Subcutaneous abdominal adipose tissue (tissue), 5 donors: Measurements from ENCODE around the gene MAP3K10.
"Not testable (repeated sequence)": the region's sequence is repeated elsewhere in the genome, so short reads cannot be mapped to it uniquely, and the experiment has no call there.

Experiments used
- H3K27ac ChIP-seq: one replicate; pipeline ENCODE4 v1.7.0; 2013; ENCODE audit warnings: low read depth, mild to moderate bottlenecking, inconsistent platforms, low read length, moderate library complexity
- H3K27me3 ChIP-seq, 5 donors: one replicate each; pipeline ENCODE4 v1.7.0; 2013; ENCODE audit warnings: low read length in 5 of 5, inconsistent platforms in 1 of 5; ENCODE audit not compliant: control insufficient read depth in 5 of 5, insufficient read depth in 4 of 5
- H3K36me3 ChIP-seq, 5 donors: one replicate each; pipeline ENCODE4 v1.7.0; 2013; ENCODE audit warnings: low read length in 5 of 5; ENCODE audit not compliant: control insufficient read depth in 5 of 5, insufficient read depth in 5 of 5
- H3K4me1 ChIP-seq, 5 donors: one replicate each; pipeline ENCODE4 v1.7.0; 2013; ENCODE audit warnings: low read length in 5 of 5, mild to moderate bottlenecking in 3 of 5, moderate library complexity in 1 of 5; ENCODE audit not compliant: control insufficient read depth in 5 of 5, insufficient read depth in 5 of 5
- H3K4me3 ChIP-seq, 5 donors: one replicate each; pipeline ENCODE4 v1.7.0; 2013; ENCODE audit warnings: low read length in 5 of 5, low read depth in 1 of 5
- H3K9ac ChIP-seq, 5 donors: one replicate each; pipeline ENCODE4 v1.7.0; 2013; ENCODE audit warnings: low read length in 5 of 5, mild to moderate bottlenecking in 4 of 5, moderate library complexity in 3 of 5
- H3K9me3 ChIP-seq, 5 donors: one replicate each; pipeline ENCODE4 v1.7.0; 2013; ENCODE audit warnings: low read length in 5 of 5; ENCODE audit not compliant: control insufficient read depth in 5 of 5
- donor health status: healthy.
- donor health status: healthy.
- donor health status: healthy.
- donor health status: healthy.
- donor health status: healthy.

The MAP3K10 gene

DNA sequence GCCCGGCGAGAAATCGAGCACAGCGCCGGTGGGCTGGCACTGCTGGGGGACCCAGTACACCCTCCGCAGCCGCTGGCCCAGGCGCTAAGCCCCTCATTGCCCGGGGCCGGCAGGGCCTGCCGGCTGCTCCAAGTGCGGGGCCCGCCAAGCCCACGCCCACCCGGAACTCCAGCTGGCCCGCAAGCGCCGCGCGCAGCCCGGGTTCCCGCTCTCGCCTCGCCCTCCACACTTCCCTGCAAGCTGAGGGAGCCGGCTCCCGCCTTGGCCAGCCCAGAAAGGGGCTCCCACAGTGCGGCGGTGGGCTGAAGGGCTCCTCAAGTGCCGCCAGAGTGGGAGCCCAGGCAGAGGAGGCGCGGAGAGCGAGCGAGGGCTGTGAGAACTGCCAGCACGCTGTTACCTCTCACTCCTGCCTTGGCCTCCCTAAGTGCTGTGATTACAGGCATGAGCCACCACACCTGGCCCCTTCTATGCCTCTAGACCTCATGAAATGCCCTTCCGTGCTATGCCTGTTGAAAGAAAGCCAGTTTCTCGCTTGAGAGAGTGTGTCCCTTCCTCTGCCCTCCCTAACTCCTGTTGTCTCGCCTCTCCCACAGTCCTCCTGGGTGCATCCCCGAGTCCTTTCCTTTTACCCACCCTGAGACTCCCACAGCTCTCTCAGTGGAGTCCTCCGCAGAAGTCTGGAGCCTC, 20.8 kb upstream of the MAP3K10 start:
- H3K27ac ChIP-seq, H3K36me3 ChIP-seq, H3K4me3 ChIP-seq, H3K27me3 ChIP-seq, H3K9me3 ChIP-seq, H3K4me1 ChIP-seq, H3K9ac ChIP-seq: not testable (repeated sequence)

DNA sequence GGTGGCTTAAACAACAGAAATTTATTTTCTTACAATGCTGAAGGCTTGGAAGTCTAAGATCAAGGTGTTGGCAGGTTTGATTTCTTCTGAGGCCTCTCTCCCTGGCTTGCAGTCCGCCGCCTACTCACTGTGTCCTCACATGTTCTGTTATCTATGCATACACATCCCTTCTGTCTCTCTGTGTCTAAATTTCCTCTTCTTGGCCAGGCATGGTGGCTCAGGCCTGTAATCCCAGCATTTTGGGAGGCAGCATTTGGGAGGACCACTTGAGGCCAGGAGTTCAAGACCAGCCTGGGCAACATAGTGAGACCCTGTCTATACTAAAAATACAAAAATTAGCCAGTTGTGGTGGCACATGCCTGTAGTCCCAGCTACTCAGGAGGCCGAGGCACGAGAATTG, 19.9 kb upstream of the MAP3K10 start:
- not testable (repeated sequence) for H3K9ac ChIP-seq, H3K27me3 ChIP-seq, H3K36me3 ChIP-seq, H3K9me3 ChIP-seq, H3K4me3 ChIP-seq, H3K27ac ChIP-seq
- peaks cover 0 to 13% (median 11%) of the 10 kb centered on the region in 5 donors for H3K4me1 ChIP-seq

DNA sequence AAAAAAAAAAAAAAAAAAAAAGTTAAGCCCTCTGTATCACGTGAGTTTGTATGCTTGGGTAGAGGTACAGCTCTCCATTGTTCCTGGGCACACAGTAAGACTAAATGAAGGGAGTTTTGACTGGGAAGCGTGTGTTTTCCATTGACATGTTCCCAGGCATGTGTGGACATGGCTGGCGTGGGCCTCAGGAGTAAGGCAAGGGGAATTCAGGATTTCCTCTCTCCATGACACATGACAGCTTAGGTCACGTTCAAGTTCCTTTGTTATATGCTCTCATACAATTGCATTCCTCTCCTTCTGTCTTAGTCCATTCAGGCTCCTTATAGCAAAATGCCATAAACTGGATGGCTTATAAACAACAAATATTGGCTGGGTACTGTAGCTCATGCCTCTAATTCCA, 17.1 kb upstream of the MAP3K10 start:
- H3K36me3 ChIP-seq: no peaks in the 10 kb centered on the region
- no peaks in the 10 kb centered on the region for H3K27me3 ChIP-seq
- H3K4me1 ChIP-seq: peaks cover 0 to 16% (median 14%) of the 10 kb centered on the region in 5 donors
- H3K27ac ChIP-seq: no peak overlapping the region
- H3K4me3 ChIP-seq: no peak overlapping the region
- peaks cover 0 to 7% (median 0%) of the 10 kb centered on the region in 5 donors for H3K9me3 ChIP-seq
- H3K9ac ChIP-seq: no peak overlapping the region

DNA sequence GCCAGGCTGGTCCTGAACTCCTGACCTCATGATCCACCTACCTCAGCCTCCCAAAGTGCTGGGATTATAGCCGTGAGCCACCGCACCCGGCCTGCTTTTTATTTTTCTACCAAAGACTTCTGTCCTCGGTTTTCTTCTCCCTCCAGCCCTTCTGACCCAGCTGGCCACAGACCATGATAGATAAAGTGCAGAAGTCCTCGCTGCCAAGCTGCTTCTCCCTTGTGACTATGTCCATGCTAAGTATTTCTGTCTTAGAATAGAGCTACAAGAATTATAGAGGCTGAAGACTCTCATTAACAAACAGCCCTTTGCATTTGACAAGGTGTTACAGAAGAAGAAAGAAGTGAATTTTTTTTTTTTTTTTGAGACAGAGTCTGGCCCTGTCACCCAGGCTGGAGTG, 15.4 kb upstream of the MAP3K10 start:
- Histone ChIP-seq H3K9ac (no peak overlapping the region), H3K9me3 (peaks cover 0 to 7% (median 0%) of the 10 kb centered on the region in 5 donors), H3K4me3 (no peak overlapping the region), H3K36me3 (no peaks in the 10 kb centered on the region), H3K27me3 (no peaks in the 10 kb centered on the region), H3K27ac (no peak overlapping the region), H3K4me1 (peaks cover 0 to 16% (median 14%) of the 10 kb centered on the region in 5 donors)

- H3K4me3 ChIP-seq: no peak overlapping the region
- peaks cover 0 to 7% (median 0%) of the 10 kb centered on the region in 5 donors for H3K9me3 ChIP-seq
- H3K4me1 ChIP-seq: peaks cover 0 to 16% (median 14%) of the 10 kb centered on the region in 5 donors
- H3K27me3 ChIP-seq: no peaks in the 10 kb centered on the region
- no peaks in the 10 kb centered on the region for H3K36me3 ChIP-seq
- H3K9ac ChIP-seq: no peak overlapping the region
- no peak overlapping the region for H3K27ac ChIP-seq
These were observed 13.7 kb upstream of the MAP3K10 start for GRCh38 chr19:40177286-40178070.

DNA sequence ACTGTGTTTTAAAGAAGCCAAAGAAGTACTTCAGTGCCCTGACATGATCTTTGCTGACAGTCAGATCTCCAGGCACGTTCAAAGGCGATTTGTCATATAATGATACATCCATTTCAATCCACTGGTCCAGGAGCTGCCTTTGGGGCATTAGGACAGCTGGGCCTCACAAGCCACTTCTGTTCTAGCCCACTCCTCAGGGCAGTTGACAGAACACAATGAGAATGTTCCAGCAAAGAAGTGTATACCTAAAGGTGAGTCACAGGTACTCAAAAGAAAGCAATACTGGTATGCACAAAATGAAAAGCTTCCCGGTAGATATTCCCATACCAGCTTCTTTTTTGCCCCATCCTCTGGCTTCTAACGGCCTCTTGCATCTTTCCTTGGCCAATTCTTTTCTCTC, 12.5 kb upstream of the MAP3K10 start:
- H3K36me3 ChIP-seq: no peaks in the 10 kb centered on the region
- peaks cover 0 to 7% (median 0%) of the 10 kb centered on the region in 5 donors for H3K9me3 ChIP-seq
- peaks cover 0 to 16% (median 14%) of the 10 kb centered on the region in 5 donors for H3K4me1 ChIP-seq
- H3K4me3 ChIP-seq: no peak overlapping the region
- H3K27me3 ChIP-seq: no peaks in the 10 kb centered on the region
- H3K9ac ChIP-seq: no peak overlapping the region
- no peak overlapping the region for H3K27ac ChIP-seq

DNA sequence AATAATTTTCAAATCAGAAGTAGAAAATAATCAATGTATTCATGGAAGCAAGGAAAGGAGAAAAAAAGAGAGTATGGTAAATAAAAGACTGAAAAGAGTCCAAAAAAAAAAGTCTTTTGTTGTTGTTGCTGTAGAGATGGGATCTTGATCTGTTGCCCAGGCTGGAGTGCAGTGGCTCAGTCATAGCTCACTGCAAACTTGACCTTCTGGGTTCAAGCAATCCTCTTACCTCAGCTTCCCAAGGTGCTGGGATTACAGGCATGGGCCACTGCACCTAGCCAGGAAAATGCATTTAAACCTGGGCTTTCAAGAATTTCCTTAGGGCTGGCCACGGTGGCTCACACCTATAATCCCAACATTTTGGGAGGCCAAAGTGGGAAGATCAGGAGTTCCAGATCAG, 7.0 kb upstream of the MAP3K10 start:
- no peaks in the 10 kb centered on the region for H3K27me3 ChIP-seq
- no peaks in the 10 kb centered on the region for H3K4me1 ChIP-seq
- H3K4me3 ChIP-seq: no peak overlapping the region
- no peak overlapping the region for H3K27ac ChIP-seq
- H3K9me3 ChIP-seq: no peaks in the 10 kb centered on the region
- no peak overlapping the region for H3K9ac ChIP-seq
- H3K36me3 ChIP-seq: no peaks in the 10 kb centered on the region

GRCh38 chr19:40191836-40192646, 815 bp downstream of the MAP3K10 start:
- Histone ChIP-seq H3K4me1 (peaks cover 2 to 30% (median 28%) of the 10 kb centered on the region in 5 donors), H3K4me3 (peak overlapping the region; percentile 17 to 94 (median 82)), H3K36me3 (no peaks in the 10 kb centered on the region), H3K27me3 (no peaks in the 10 kb centered on the region), H3K9ac (peak overlapping the region in 3 of 5 donors; percentile 55 to 80 (median 72)), H3K9me3 (no peaks in the 10 kb centered on the region), H3K27ac (no peak overlapping the region)

GRCh38 chr19:40192758-40193586, 1.7 kb downstream of the MAP3K10 start:
- no peak overlapping the region for H3K27ac ChIP-seq
- H3K4me1 ChIP-seq: peaks cover 2 to 30% (median 28%) of the 10 kb centered on the region in 5 donors
- H3K9me3 ChIP-seq: no peaks in the 10 kb centered on the region
- no peaks in the 10 kb centered on the region for H3K36me3 ChIP-seq
- peak overlapping the region in 2 of 5 donors; percentile 72 to 80 for H3K9ac ChIP-seq
- H3K4me3 ChIP-seq: peak overlapping the region in 3 of 5 donors; percentile 17 to 88 (median 29)
- H3K27me3 ChIP-seq: no peaks in the 10 kb centered on the region
